ENCODE measurements around the gene CORIN.
"Not testable (repeated sequence)": the region's sequence is repeated elsewhere in the genome, so short reads cannot be mapped to it uniquely, and the experiment has no call there.

The CORIN gene

GRCh38 chr4:47762376-47763266, 75.2 kb downstream of the CORIN start:
- DNase-seq, result no peak

- not testable (repeated sequence) for DNase-seq
These were observed 84.6 kb downstream of the CORIN start for GRCh38 chr4:47753316-47753715.

GRCh38 chr4:47752214-47752613, 85.7 kb downstream of the CORIN start:
- DNase-seq, result no peak

- no peak for DNase-seq
These were observed 87.1 kb downstream of the CORIN start for GRCh38 chr4:47750788-47751187.

GRCh38 chr4:47749858-47750257, 88.0 kb downstream of the CORIN start:
- DNase-seq, result no peak

GRCh38 chr4:47749060-47749459, 88.8 kb downstream of the CORIN start:
- no peak for DNase-seq

GRCh38 chr4:47747846-47748494, 89.9 kb downstream of the CORIN start:
- DNase-seq, result no peak

GRCh38 chr4:47747211-47747610, 90.7 kb downstream of the CORIN start:
- no peak for DNase-seq

- no peak for DNase-seq
These were observed 91.7 kb downstream of the CORIN start for GRCh38 chr4:47746122-47746521.

- DNase-seq, result no peak
These were observed 93.0 kb downstream of the CORIN start for GRCh38 chr4:47744843-47745382.

GRCh38 chr4:47744253-47744652, 93.6 kb downstream of the CORIN start:
- no peak for DNase-seq

GRCh38 chr4:47741200-47741599, 96.7 kb downstream of the CORIN start:
- DNase-seq, result peak; percentile 63

GRCh38 chr4:47737326-47737725, 100.5 kb downstream of the CORIN start:
- no peak for DNase-seq

- DNase-seq, result peak; percentile 25
These were observed 101.3 kb downstream of the CORIN start for GRCh38 chr4:47736555-47736954.

GRCh38 chr4:47736146-47736545, 101.7 kb downstream of the CORIN start:
- peak; percentile 1 for DNase-seq

- DNase-seq, result no peak
These were observed 104.3 kb downstream of the CORIN start for GRCh38 chr4:47733302-47734175.

- no peak for DNase-seq
These were observed 106.7 kb downstream of the CORIN start for GRCh38 chr4:47731182-47731581.

GRCh38 chr4:47729131-47729680, 108.7 kb downstream of the CORIN start:
- DNase-seq, result no peak

GRCh38 chr4:47721892-47722575, 115.8 kb downstream of the CORIN start:
- DNase-seq, result peak; percentile 36

- DNase-seq, result no peak
These were observed 116.4 kb downstream of the CORIN start for GRCh38 chr4:47721485-47721884.

GRCh38 chr4:47720787-47721186, 117.1 kb downstream of the CORIN start:
- peak; percentile 39 for DNase-seq

GRCh38 chr4:47719576-47719975, 118.3 kb downstream of the CORIN start:
- DNase-seq, result no peak
